ENCODE data around the gene LSAMP.

LSAMP gene

GRCh38 chr3:116164039-116164438, 281.2 kb downstream of the LSAMP start:
- DNase-seq (ENCODE audit: low spot score) = no peak

- DNase-seq (ENCODE audit: low spot score) = no peak
Observed at GRCh38 chr3:116161575-116162525, 283.4 kb downstream of the LSAMP start.

GRCh38 chr3:116160594-116160993, 284.7 kb downstream of the LSAMP start:
- no peak for DNase-seq (ENCODE audit: low spot score)

GRCh38 chr3:116155841-116156240, 289.4 kb downstream of the LSAMP start:
- no peak for DNase-seq (ENCODE audit: low spot score)

- DNase-seq (ENCODE audit: low spot score) = no peak
Observed at GRCh38 chr3:116154389-116154788, 290.9 kb downstream of the LSAMP start.

GRCh38 chr3:116153174-116153573, 292.1 kb downstream of the LSAMP start:
- no peak for DNase-seq (ENCODE audit: low spot score)

- DNase-seq (ENCODE audit: low spot score) = no peak
Observed at GRCh38 chr3:116150655-116151167, 294.6 kb downstream of the LSAMP start.

GRCh38 chr3:116148881-116149851, 296.1 kb downstream of the LSAMP start:
- DNase-seq (ENCODE audit: low spot score) = no peak

- no peak for DNase-seq (ENCODE audit: low spot score)
Observed at GRCh38 chr3:116145613-116146012, 299.7 kb downstream of the LSAMP start.

- DNase-seq (ENCODE audit: low spot score) = no peak
Observed at GRCh38 chr3:116141724-116142123, 303.6 kb downstream of the LSAMP start.

- no peak for DNase-seq (ENCODE audit: low spot score)
Observed at GRCh38 chr3:116140100-116140689, 305.1 kb downstream of the LSAMP start.

- no peak for DNase-seq (ENCODE audit: low spot score)
Observed at GRCh38 chr3:116139641-116140040, 305.6 kb downstream of the LSAMP start.

GRCh38 chr3:116135457-116136085, 309.7 kb downstream of the LSAMP start:
- DNase-seq (ENCODE audit: low spot score) = no peak

- DNase-seq (ENCODE audit: low spot score) = no peak
Observed at GRCh38 chr3:116129187-116129946, 315.9 kb downstream of the LSAMP start.

GRCh38 chr3:116127464-116127863, 317.8 kb downstream of the LSAMP start:
- DNase-seq (ENCODE audit: low spot score) = no peak

GRCh38 chr3:116124166-116124565, 321.1 kb downstream of the LSAMP start:
- no peak for DNase-seq (ENCODE audit: low spot score)

GRCh38 chr3:116118475-116119169, 326.7 kb downstream of the LSAMP start:
- DNase-seq (ENCODE audit: low spot score) = no peak

- no peak for DNase-seq (ENCODE audit: low spot score)
Observed at GRCh38 chr3:116114586-116114985, 330.7 kb downstream of the LSAMP start.

GRCh38 chr3:116112696-116113095, 332.6 kb downstream of the LSAMP start:
- no peak for DNase-seq (ENCODE audit: low spot score)

- DNase-seq (ENCODE audit: low spot score) = no peak
Observed at GRCh38 chr3:116111765-116112164, 333.5 kb downstream of the LSAMP start.

Measured in ecto neural progenitor cell (in vitro differentiated cells).